Measurements from ENCODE around the gene CYTIP. TPM values are rescaled to one million over a fixed set of nuclear protein-coding genes. Genes with fewer than 3 reads are reported as not detected.

The CYTIP gene
- total RNA-seq, 1 experiment from 2014 or later: 1.2 TPM

DNA sequence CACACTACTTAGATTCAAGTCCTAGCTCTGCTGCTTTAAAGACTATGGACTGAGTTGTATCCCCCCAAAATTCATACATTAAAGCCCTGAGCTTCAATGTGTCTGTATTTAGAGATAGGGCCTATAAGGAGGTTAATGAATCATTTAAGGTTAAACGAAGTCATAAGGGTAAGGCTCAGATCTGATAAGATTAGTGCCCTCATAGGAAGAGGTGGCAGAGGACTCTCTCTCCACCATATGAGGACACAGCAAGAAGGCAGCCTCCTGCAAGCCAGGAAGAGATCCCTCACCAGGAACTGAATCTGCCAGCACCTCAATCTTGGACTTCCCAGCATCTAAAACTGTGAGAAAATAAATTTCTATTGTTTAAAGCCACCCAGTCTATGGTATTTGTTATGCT is 3.1 kb upstream of the CYTIP start:
- ChIA-PET POLR2A (no interaction called here), CTCF (no interaction called here)

DNA sequence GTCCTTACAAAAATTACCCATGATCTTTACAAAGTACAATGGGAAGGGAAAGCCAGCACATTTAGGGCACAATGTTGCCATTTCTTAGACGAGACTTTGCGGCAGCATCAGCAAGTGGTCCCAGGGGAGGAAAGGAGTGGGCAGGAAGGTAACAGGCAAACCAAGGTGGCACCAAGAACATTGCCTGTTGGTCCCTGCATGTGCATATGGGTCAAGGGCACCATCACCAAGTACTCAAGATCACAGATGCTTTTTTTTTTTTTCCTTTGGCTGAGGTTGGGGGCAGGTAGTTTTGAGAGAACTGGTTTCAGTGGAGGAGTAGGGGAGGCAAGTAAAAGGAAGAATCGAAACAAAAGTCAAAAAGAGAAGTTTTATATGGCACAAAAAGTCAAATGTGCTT is 752 bp upstream of the CYTIP start:
- no peaks in the 10 kb centered on the region for H3K36me3 Mint-ChIP-seq
- H3K27me3 Mint-ChIP-seq (ENCODE audit: low read depth): no peaks in the 10 kb centered on the region
- no peak for TF ChIP-seq ZNF396 (CRISPR knock-in tag; IDR thresholded peaks at IDR 0.05; ENCODE audit: borderline replicate concordance)
- no peak for TF ChIP-seq CBFB (CRISPR knock-in tag; IDR thresholded peaks at IDR 0.05; ENCODE audit: low read depth)
- TF ChIP-seq EMX1 (CRISPR knock-in tag; IDR thresholded peaks at IDR 0.05): no peak
- TF ChIP-seq RELA (CRISPR knock-in tag; IDR thresholded peaks at IDR 0.05; ENCODE audit: borderline replicate concordance): no peak
- TF ChIP-seq, protein P1, sequence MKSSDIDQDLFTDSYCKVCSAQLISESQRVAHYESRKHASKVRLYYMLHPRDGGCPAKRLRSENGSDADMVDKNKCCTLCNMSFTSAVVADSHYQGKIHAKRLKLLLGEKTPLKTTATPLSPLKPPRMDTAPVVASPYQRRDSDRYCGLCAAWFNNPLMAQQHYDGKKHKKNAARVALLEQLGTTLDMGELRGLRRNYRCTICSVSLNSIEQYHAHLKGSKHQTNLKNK (CRISPR knock-in tag; IDR thresholded peaks at IDR 0.05): no peak
- TF ChIP-seq SMAD4 (CRISPR knock-in tag; IDR thresholded peaks at IDR 0.05): no peak
- no peak for TF ChIP-seq HMGA2 (CRISPR knock-in tag; IDR thresholded peaks at IDR 0.05)
- TF ChIP-seq, protein P2, sequence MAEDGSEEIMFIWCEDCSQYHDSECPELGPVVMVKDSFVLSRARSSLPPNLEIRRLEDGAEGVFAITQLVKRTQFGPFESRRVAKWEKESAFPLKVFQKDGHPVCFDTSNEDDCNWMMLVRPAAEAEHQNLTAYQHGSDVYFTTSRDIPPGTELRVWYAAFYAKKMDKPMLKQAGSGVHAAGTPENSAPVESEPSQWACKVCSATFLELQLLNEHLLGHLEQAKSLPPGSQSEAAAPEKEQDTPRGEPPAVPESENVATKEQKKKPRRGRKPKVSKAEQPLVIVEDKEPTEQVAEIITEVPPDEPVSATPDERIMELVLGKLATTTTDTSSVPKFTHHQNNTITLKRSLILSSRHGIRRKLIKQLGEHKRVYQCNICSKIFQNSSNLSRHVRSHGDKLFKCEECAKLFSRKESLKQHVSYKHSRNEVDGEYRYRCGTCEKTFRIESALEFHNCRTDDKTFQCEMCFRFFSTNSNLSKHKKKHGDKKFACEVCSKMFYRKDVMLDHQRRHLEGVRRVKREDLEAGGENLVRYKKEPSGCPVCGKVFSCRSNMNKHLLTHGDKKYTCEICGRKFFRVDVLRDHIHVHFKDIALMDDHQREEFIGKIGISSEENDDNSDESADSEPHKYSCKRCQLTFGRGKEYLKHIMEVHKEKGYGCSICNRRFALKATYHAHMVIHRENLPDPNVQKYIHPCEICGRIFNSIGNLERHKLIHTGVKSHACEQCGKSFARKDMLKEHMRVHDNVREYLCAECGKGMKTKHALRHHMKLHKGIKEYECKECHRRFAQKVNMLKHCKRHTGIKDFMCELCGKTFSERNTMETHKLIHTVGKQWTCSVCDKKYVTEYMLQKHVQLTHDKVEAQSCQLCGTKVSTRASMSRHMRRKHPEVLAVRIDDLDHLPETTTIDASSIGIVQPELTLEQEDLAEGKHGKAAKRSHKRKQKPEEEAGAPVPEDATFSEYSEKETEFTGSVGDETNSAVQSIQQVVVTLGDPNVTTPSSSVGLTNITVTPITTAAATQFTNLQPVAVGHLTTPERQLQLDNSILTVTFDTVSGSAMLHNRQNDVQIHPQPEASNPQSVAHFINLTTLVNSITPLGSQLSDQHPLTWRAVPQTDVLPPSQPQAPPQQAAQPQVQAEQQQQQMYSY (CRISPR knock-in tag; IDR thresholded peaks at IDR 0.05): no peak
- no peaks in the 10 kb centered on the region for H3K4me1 Mint-ChIP-seq
- no peaks in the 10 kb centered on the region for H3K9me3 Mint-ChIP-seq
- ATAC-seq (no peak), DNase-seq (ENCODE audit: low spot score) (no peak)
- no peak overlapping the region for H3K4me3 Mint-ChIP-seq
- CTCF ChIA-PET: interaction anchor here (1.6 kb wide), 1 partner anchor 138 kb away, joined by 3 read pairs; no protein-coding TSS in a partner anchor
- no peak overlapping the region for H3K27ac Mint-ChIP-seq
- POLR2A ChIA-PET: no interaction called here

More for the DNA sequence above, 3.1 kb upstream of the CYTIP start:
- no peaks in the 10 kb centered on the region for H3K9me3 Mint-ChIP-seq
- H3K27me3 Mint-ChIP-seq (ENCODE audit: low read depth): no peaks in the 10 kb centered on the region
- no peak for DNase-seq (ENCODE audit: low spot score)
- H3K36me3 Mint-ChIP-seq: no peaks in the 10 kb centered on the region
- H3K4me3 Mint-ChIP-seq: no peak overlapping the region
- ATAC-seq: no peak
- TF ChIP-seq, protein P3, sequence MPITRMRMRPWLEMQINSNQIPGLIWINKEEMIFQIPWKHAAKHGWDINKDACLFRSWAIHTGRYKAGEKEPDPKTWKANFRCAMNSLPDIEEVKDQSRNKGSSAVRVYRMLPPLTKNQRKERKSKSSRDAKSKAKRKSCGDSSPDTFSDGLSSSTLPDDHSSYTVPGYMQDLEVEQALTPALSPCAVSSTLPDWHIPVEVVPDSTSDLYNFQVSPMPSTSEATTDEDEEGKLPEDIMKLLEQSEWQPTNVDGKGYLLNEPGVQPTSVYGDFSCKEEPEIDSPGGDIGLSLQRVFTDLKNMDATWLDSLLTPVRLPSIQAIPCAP (CRISPR knock-in tag; IDR thresholded peaks at IDR 0.05): no peak
- no peak for TF ChIP-seq ETV6 (CRISPR knock-in tag; IDR thresholded peaks at IDR 0.05)
- TF ChIP-seq TEAD4 (CRISPR knock-in tag; IDR thresholded peaks at IDR 0.05): no peak
- no peak for TF ChIP-seq JAZF1 (CRISPR knock-in tag; IDR thresholded peaks at IDR 0.05)
- TF ChIP-seq, protein P2 (CRISPR knock-in tag; IDR thresholded peaks at IDR 0.05): no peak
- TF ChIP-seq, protein P4, sequence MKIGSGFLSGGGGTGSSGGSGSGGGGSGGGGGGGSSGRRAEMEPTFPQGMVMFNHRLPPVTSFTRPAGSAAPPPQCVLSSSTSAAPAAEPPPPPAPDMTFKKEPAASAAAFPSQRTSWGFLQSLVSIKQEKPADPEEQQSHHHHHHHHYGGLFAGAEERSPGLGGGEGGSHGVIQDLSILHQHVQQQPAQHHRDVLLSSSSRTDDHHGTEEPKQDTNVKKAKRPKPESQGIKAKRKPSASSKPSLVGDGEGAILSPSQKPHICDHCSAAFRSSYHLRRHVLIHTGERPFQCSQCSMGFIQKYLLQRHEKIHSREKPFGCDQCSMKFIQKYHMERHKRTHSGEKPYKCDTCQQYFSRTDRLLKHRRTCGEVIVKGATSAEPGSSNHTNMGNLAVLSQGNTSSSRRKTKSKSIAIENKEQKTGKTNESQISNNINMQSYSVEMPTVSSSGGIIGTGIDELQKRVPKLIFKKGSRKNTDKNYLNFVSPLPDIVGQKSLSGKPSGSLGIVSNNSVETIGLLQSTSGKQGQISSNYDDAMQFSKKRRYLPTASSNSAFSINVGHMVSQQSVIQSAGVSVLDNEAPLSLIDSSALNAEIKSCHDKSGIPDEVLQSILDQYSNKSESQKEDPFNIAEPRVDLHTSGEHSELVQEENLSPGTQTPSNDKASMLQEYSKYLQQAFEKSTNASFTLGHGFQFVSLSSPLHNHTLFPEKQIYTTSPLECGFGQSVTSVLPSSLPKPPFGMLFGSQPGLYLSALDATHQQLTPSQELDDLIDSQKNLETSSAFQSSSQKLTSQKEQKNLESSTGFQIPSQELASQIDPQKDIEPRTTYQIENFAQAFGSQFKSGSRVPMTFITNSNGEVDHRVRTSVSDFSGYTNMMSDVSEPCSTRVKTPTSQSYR (CRISPR knock-in tag; IDR thresholded peaks at IDR 0.05): no peak
- TF ChIP-seq, protein P1 (CRISPR knock-in tag; IDR thresholded peaks at IDR 0.05): no peak
- TF ChIP-seq ZNF423 (CRISPR knock-in tag; IDR thresholded peaks at IDR 0.05): no peak
- TF ChIP-seq, protein P5, sequence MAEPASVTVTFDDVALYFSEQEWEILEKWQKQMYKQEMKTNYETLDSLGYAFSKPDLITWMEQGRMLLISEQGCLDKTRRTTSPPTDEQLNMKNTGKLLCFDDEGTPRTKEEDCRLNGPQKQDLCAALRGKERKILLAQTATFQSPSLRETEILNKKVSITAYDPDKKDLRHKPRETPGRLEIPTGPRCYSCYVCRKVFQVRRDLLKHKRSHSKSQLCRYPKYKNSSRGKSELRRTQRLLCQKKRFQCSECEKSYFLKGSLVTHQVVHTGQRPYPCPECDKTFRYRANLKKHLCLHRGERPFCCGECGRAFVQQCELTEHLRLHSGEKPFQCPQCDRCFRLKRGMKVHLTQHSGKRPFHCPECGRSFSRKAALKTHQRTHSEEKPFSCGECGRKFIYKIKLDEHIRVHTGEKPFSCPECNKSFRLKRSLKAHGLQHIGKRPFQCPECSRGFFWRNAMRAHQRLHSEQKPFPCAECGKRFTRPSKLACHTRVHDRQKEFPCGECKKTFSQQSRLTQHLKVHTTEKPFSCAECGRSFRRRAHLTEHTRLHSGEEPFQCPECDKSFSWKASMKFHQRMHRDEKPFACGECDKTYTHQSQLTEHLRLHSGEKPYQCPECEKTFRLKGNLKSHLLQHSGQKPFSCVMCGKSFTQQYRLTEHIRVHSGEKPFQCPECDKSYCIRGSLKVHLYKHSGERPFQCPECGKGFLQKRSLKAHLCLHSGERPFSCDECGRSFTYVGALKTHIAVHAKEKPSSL (CRISPR knock-in tag; conservative IDR thresholded peaks at IDR 0.05): no peak
- TF ChIP-seq, protein P6, sequence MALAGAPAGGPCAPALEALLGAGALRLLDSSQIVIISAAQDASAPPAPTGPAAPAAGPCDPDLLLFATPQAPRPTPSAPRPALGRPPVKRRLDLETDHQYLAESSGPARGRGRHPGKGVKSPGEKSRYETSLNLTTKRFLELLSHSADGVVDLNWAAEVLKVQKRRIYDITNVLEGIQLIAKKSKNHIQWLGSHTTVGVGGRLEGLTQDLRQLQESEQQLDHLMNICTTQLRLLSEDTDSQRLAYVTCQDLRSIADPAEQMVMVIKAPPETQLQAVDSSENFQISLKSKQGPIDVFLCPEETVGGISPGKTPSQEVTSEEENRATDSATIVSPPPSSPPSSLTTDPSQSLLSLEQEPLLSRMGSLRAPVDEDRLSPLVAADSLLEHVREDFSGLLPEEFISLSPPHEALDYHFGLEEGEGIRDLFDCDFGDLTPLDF (CRISPR knock-in tag; IDR thresholded peaks at IDR 0.05): no peak
- no peaks in the 10 kb centered on the region for H3K4me1 Mint-ChIP-seq
- no peak overlapping the region for H3K27ac Mint-ChIP-seq
